Activated T-helper 1 cell treated with anti-CD3 and anti-CD28 coated beads, Interleukin-2, amount 50 U/mL, for 16 hours (primary cell): Measurements from ENCODE around the gene ATRNL1.

Source experiments
- DNase-seq, 2 donors: peaks; one replicate each; pipeline ENCODE4 v3.0.0-alpha.2; 2020; ENCODE audit warnings: low read depth in 1 of 2, low spot score in 1 of 2

Gene ATRNL1

GRCh38 chr10:115604627-115605026 lies 511.5 kb downstream of the ATRNL1 start:
- DNase-seq, result no peak

DNA sequence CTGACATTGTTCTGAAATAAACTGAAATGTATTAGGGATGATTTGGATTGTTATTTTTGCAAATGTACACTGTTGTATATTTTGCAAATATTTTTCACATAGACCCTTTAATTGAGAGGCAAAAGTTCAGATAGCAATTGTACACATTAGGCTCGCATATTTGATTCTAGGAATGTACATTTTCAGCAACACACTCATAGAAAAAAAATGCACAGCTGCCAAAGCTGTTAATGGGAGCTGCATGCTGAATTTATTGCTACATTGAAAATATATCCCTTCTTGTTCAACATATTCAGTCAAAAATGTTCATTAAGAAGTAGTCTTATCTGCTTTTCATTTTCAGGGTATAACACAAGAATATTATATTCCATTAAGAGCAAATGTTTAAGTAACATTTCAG lies 512.9 kb downstream of the ATRNL1 start:
- DNase-seq, result no peak

DNA sequence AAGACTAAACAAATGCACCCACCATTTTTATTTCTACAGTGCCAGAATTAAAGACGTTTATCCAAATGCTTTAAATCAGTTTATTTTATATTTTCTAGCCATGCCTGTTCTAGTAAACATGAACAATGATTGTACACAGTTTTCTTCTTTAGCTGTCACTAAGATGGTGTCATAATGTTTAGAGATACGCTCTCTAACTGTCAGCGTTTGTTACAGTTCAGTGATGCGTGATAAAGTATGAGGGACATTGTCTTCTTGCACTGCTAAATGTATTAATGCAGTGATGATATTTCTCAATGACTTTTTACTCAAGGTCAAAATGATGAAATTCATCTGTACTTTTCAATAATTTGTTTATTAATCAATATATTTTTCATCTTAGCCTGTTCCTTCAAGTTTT lies 513.6 kb downstream of the ATRNL1 start:
- DNase-seq, result no peak

GRCh38 chr10:115624448-115624847 lies 531.3 kb downstream of the ATRNL1 start:
- no peak for DNase-seq

DNA sequence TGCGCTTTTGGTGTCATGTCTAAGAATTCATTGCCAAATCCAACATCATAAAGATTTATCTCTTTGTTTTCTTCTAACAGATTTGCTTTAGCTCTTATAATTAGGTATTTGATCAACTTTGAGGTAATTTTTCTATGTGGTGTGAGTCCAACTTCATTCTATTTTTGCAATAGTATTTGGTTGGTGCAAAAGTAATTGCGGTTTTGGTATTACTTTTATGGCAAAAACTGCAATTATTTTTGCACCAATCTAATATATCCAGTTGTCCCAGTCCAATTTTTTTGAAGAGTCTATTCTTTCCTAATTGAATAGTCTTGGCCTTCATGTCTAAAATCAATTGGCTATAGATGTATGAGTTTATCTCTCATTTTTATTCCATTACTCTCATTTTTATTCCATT lies 535.5 kb downstream of the ATRNL1 start:
- no peak for DNase-seq

DNA sequence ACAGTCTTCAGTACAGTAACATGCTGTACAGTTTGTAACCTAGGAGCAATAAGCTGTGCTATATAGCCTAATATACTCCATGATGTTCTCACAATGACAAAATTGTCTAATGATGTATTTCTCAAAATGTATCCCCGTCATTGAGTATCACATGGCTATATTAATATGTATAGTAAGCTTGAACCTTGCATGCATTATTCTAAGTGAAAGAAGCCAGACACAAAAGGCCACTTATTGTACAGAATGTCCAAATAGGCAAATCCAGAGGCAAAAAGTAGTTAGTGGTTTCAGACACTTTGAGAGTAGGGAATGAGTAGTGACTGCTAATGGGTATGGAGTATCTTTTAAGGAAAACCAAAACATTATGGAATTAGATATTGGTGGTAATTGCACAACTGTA lies 545.1 kb downstream of the ATRNL1 start:
- DNase-seq, result no peak

GRCh38 chr10:115649217-115649616 lies 556.1 kb downstream of the ATRNL1 start:
- DNase-seq, result no peak

DNA sequence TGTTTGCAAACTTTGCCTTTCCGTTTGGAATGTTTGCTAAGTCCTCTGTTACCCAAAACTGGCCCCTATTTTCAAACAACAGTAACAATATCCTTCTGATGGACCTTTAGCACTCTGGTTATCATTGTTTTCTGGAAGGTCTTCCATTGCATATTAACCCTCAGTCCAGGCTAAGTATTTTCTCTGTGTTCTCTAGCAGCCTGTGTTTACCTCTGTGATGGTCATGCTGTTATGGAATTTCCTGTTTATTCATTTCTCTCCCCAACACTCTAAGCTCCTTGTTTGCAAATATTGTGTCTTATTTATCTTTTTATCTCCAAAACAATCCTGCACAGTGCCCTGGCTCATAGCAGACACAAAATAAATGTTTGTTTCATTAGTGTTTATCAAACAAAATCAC lies 560.3 kb downstream of the ATRNL1 start:
- DNase-seq, result no peak

GRCh38 chr10:115654961-115655360 lies 561.8 kb downstream of the ATRNL1 start:
- no peak for DNase-seq

- DNase-seq, result no peak
These were observed 564.1 kb downstream of the ATRNL1 start for GRCh38 chr10:115657161-115657860.

DNA sequence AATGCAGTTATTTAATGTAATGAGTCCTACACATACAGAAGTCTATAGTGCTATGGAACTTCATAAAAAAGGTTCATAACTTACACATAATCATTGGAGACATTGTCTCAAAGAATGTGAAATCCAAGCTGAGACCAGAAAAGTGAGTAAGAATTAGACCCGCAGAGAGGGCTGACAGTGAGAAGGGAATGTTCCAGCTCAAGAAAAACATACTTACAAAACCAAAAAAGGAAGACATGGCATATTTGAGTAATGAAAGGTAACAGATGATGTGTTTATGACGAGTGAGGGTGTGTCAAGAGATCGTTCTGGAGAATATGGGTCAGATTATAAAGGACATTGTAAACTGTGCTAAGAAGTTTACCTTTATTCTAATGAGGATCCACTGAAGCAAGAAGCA lies 566.5 kb downstream of the ATRNL1 start:
- DNase-seq, result no peak

- DNase-seq, result no peak
These were observed 567.2 kb downstream of the ATRNL1 start for GRCh38 chr10:115660391-115660790.

GRCh38 chr10:115662422-115662821 lies 569.3 kb downstream of the ATRNL1 start:
- DNase-seq, result no peak

GRCh38 chr10:115665549-115665948 lies 572.4 kb downstream of the ATRNL1 start:
- no peak for DNase-seq

GRCh38 chr10:115674496-115674895 lies 581.3 kb downstream of the ATRNL1 start:
- no peak for DNase-seq

GRCh38 chr10:115696747-115697146 lies 603.6 kb downstream of the ATRNL1 start:
- DNase-seq, result no peak

- DNase-seq, result no peak
These were observed 612.9 kb downstream of the ATRNL1 start for GRCh38 chr10:115706026-115706425.

DNA sequence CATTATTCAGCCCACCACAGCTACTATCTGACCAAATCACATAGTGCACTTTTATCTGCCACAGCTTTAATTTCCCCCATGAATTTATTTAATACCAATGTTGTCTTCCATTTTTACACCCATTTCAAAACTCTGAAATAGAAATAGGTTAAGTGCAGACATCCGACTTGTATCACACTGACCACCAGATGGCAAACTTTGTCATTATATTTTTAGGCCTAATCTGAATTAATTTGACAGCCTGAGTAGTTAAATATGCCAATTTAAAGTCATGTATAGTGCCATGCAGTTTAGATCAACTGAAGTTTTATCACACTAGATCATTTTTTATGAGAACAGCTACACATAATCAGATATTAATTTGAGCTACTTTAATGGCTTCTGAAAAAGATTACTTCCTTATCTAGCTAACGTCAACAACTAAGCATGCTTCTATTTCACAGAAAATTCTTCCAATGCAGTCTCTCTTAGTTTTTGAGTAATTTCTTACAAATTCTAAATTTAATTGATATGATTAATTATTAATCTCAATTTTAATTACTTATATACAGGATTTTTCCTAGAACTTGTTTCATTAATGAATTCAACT lies 613.4 kb downstream of the ATRNL1 start:
- no peak for DNase-seq

DNA sequence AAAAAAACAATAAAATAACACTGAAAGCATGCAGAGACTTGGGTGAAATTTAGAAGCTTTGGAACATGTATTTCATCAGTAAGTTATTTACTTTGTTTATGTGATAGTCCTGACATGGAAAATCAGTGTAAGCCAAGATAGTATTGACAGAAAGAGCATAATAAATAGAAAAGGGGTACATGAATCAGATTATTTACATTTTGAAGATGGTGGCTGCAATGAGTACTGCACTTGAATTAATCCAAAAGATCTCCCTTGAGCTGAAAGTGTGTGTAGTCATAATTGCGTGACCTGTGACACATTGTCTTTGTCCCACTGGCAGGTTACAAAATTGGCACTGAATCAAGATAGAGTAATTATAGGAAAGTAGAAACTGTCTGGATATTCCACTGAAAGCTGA lies 617.0 kb downstream of the ATRNL1 start:
- no peak for DNase-seq

DNA sequence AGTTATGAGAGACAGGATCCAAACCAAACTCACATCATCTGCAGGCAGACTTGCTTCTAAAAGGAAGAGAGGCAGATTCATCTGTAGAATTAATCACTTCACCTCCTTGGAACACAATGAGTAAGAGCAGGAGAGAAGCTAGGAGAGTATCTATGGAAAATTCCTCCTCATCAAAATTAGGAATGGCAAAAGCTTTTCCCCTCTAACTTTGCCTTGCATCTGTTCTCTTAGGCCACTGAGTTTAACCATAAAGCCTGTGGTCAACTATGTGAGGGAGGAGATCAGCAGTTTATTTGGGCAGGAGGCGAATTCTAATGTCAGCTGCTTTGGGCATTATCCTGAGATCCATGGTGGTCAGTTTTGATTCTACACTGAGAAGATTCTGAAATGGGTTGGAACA lies 618.1 kb downstream of the ATRNL1 start:
- no peak for DNase-seq

DNA sequence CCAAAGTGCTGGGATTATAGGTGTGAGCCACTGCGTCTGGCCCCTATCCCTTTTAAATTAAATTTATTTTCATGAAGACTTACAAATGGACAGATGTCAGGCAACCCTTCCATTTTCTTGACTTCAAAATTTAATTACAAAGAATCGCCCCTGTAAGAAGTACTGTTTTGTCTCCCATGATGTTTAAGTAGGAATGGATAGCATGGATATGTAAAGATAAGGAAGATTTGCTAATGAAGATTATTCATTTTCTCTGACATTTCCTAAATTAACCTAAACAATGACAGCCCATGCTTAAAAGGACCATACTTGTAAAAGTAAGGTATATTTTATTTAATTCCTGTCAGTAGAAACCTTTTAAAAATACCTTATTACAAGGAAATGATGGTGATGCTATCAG lies 627.0 kb downstream of the ATRNL1 start:
- DNase-seq, result no peak

- DNase-seq, result no peak
These were observed 634.0 kb downstream of the ATRNL1 start for GRCh38 chr10:115727129-115727528.

GRCh38 chr10:115744089-115744488 lies 650.9 kb downstream of the ATRNL1 start:
- DNase-seq, result no peak
